HG02642 (cell line): Measurements from ENCODE around the gene CNTN2.

Source experiments
- ATAC-seq: cut with Tn5 transposase; IDR thresholded peaks from one replicate; pipeline ENCODE4 v1.9.1; 2021; ENCODE audit warnings: mild to moderate bottlenecking; ENCODE audit not compliant: unreplicated experiment, poor library complexity

Gene CNTN2

DNA sequence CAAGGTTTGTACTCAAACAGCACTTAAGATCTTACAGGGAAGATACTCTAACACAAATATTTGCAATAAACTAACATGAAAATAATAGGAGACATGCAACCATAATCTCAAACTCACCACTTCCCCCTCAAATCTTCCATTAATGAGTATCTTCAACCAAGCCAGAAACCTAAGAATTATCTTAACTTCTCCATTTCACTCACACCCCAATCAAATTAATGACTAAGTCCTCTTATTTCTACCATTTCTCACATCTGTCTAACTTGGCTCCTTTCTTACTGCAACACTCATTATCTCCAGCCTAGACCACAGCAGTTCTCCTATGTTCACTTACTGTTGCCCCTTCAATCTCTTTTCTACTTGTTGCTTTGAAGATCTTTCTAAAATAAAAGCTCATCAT is 68.3 kb downstream of the CNTN2 start:
- no peak for ATAC-seq

DNA sequence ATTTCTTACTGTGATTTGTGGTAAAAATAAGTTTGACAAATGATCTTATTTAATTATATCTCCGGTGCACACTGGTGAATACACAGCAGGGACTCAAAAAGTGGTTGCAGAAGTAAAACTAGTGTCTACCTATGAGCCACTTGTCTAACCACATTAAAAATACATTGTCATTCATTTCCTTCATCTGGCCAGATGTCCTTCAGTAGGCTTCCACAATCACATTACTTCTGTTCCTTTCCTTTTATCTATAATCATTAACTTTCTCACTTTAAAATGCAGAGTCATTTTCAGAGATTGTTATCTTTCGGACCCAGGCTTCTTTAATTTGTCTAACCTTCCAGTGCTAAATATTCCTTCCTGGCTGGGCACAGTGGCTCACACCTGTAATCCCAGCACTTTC is 75.7 kb downstream of the CNTN2 start:
- ATAC-seq: no peak

DNA sequence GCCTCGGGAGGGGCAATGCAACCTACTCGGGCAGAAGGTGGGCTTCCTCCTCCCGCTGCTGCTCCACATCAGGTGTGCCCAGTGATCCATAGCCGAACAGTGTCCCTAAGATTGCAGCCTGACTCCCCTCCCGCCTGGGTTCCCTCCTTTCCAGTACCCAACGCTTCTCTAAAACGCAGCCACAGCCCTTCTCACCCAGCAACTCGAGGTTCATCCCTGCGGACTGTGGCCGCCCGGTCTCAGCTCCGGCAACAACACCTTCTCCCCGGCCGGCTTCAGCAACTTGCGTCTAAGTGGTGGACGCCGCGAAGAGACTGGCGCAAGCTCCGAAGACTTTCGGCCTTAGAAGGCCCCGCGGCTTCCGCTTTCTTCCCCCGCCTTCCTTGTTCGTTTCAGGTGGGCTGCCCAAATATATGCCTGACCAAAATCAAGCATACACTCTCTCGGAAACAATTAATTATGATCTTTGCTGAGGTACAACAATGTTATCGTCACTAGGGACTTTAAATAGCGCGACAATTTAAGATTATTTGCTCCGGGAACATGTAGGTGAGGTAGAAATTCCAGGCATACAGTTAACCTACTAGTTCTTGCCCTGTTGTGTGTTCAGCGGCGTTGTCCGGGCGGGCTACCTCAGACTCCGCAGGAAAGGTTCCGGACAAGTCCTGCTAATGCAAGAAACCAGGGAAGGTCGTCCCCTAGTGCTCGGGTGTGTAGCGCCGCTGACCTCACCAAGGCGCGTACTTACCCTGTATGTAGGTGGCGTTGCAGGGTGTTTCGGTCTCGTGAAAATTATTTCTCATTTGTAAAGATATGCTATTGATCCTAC is 78.9 kb downstream of the CNTN2 start, which contains the start of gene RBBP5:
TSS of gene RBBP5 (minus strand) at position 319 of the 829 bp plus-strand sequence. CDS start at position 214, 105 bp downstream.
- ATAC-seq: peak; percentile 94

DNA sequence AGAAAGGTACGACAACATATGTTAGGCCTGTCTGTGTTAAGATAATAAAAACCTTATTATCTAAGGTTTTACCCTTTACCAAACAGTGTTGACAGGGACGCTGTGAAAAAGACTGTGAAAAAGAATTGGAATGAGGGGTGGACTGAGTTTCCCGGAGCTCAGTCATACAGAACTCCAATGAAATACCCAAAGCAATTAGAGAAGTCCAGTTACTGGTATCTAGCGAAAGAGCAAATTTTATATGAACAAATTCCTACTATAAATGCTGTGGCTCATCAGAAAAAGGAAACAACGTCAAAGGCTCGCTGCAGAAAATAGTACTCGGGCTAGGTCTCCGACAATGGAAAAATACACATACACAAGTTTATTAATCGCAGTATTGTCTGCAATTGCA is 79.5 kb downstream of the CNTN2 start:
- ATAC-seq: no peak

DNA sequence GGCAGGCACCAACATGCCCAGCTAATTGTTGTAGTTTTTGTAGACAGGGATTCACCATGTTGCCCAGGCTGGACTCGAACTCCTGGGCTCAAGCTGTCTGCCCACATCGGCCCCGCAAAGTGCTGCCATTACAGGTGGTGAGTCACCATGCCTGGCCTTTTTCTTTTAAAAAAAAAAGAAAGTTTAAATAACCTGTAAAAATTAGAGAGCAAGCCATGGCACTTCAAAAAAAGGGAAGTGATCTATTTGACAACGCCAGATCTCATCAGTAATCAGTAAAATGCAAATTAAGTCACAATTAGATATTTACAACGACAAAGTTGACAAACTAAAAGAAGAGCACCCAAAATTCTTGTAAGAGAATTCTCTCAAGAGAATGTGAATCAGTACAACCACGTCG is 81.7 kb downstream of the CNTN2 start:
- ATAC-seq: no peak

DNA sequence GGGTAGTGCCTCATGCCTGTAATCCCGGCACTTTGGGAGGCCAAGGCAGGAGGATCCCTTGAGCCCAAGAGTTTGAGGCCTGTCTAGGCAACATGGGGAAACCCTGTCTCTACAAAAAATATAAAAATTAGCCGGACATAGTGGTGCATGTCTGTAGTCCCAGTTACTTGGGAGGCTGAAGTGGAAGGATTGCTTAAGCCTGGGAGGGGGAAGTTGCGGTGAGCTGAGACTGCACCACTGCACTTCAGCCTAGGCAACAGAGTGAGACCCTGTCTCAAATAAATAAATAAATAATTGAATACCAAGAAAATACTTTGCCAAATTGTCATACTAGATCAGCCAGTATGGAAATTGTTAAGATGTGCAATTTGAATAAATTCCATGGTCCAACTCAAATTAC is 84.6 kb downstream of the CNTN2 start:
- ATAC-seq: no peak
